Activated CD4-positive, alpha-beta memory T cell treated with anti-CD3 and anti-CD28 coated beads for 36 hours (primary cell): ENCODE results near the gene STARD5. TPM values are rescaled to one million over a fixed set of nuclear protein-coding genes. Genes with fewer than 3 reads are reported as not detected.

ENCODE experiments used
- CTCF ChIA-PET: fragments of 350-600 bp; sonication (Branson Sonifier 250); formaldehyde crosslinking; loops from one replicate; lab custom pipeline; 2021; ENCODE audit warnings: antibody characterized with exemption, inconsistent platforms; lab: Charles Lee
- POLR2A ChIA-PET: fragments of 350-600 bp; sonication (Branson Sonifier 250); formaldehyde crosslinking; loops from one replicate; lab custom pipeline; 2021; ENCODE audit warnings: antibody characterized with exemption; lab: Charles Lee
- DNase-seq: peaks from one replicate; pipeline ENCODE4 v3.0.0-alpha.2; 2020
- H3K27ac Mint-ChIP-seq: one replicate; pipeline ENCODE4 v1.8.0; 2021; ENCODE audit warnings: mixed read lengths
- H3K27me3 Mint-ChIP-seq: one replicate; pipeline ENCODE4 v1.8.0; 2021; ENCODE audit warnings: mixed read lengths
- H3K36me3 Mint-ChIP-seq: one replicate; pipeline ENCODE4 v1.8.0; 2021; ENCODE audit warnings: mixed read lengths
- H3K4me1 Mint-ChIP-seq: one replicate; pipeline ENCODE4 v1.8.0; 2021; ENCODE audit warnings: low read depth, mixed read lengths
- H3K4me3 Mint-ChIP-seq: one replicate; pipeline ENCODE4 v1.8.0; 2021; ENCODE audit warnings: mild to moderate bottlenecking, mixed read lengths
- H3K9me3 Mint-ChIP-seq: one replicate; pipeline ENCODE4 v1.8.0; 2021; ENCODE audit warnings: mixed read lengths
- intact Hi-C: fragments of 100-400 bp; cut with micrococcal nuclease; formaldehyde crosslinking; loops from one replicate; pipeline ENCODE4 v1.15.1; 2023
- total RNA-seq, 2 experiments: library from RNA; stranded (reverse); gene quantifications; one replicate each; pipeline ENCODE4 v1.2.3, GENCODE V29; 2021

The STARD5 gene
- total RNA-seq, 2 experiments from 2014 or later: 7.3 to 9.1 TPM

GRCh38 chr15:81281456-81281735 lies 42.5 kb downstream of the STARD5 start:
- Mint-ChIP-seq H3K4me1 (peaks cover 35% of the 10 kb centered on the region), H3K9me3 (peaks cover 11% of the 10 kb centered on the region), H3K4me3 (no peak overlapping the region), H3K36me3 (peaks cover 3% of the 10 kb centered on the region), H3K27me3 (no peaks in the 10 kb centered on the region), H3K27ac (no peak overlapping the region)
- POLR2A ChIA-PET: interaction anchor here (1.2 kb wide), 1 partner anchor 16 kb away, joined by 3 read pairs; no protein-coding TSS in a partner anchor
- DNase-seq: no peak
- intact Hi-C loops: no loop called here
- CTCF ChIA-PET: interaction anchor here (1.3 to 5.0 kb wide), 2 partner anchors 14 to 118 kb away, joined by 4 to 39 read pairs; no protein-coding TSS in a partner anchor

- H3K27ac Mint-ChIP-seq: no peak overlapping the region
- peaks cover 3% of the 10 kb centered on the region for H3K36me3 Mint-ChIP-seq
- no peak overlapping the region for H3K4me3 Mint-ChIP-seq
- POLR2A ChIA-PET: interaction anchor here (1.2 kb wide), 1 partner anchor 16 kb away, joined by 3 read pairs; no protein-coding TSS in a partner anchor
- H3K9me3 Mint-ChIP-seq: peaks cover 11% of the 10 kb centered on the region
- CTCF ChIA-PET: interaction anchor here (0.9 to 5.0 kb wide), 3 partner anchors 14 to 119 kb away, joined by 3 to 39 read pairs (median 4); no protein-coding TSS in a partner anchor
- H3K4me1 Mint-ChIP-seq: peaks cover 34% of the 10 kb centered on the region
- DNase-seq: no peak
- no peaks in the 10 kb centered on the region for H3K27me3 Mint-ChIP-seq
- intact Hi-C loops: no loop called here
Observed at GRCh38 chr15:81280696-81281455, 43.1 kb downstream of the STARD5 start.

- Mint-ChIP-seq H3K36me3 (peaks cover 3% of the 10 kb centered on the region), H3K4me1 (peaks cover 34% of the 10 kb centered on the region), H3K27ac (no peak overlapping the region), H3K4me3 (no peak overlapping the region), H3K27me3 (no peaks in the 10 kb centered on the region), H3K9me3 (peaks cover 11% of the 10 kb centered on the region)
- no peak for DNase-seq
- intact Hi-C loops: no loop called here
- POLR2A ChIA-PET: interaction anchor here (0.5 to 1.2 kb wide), 3 partner anchors 12 to 290 kb away, joined by 3 to 4 read pairs (median 3); no protein-coding TSS in a partner anchor
- CTCF ChIA-PET: interaction anchor here (0.7 to 5.0 kb wide), 6 partner anchors 12 to 121 kb away, joined by 3 to 39 read pairs (median 3); no protein-coding TSS in a partner anchor
Observed at GRCh38 chr15:81279621-81280485, 44.1 kb downstream of the STARD5 start.

GRCh38 chr15:81278306-81279029 lies 45.5 kb downstream of the STARD5 start:
- Mint-ChIP-seq H3K36me3 (peaks cover 3% of the 10 kb centered on the region), H3K4me3 (no peak overlapping the region), H3K9me3 (peaks cover 11% of the 10 kb centered on the region), H3K27me3 (no peaks in the 10 kb centered on the region), H3K4me1 (peaks cover 30% of the 10 kb centered on the region), H3K27ac (no peak overlapping the region)
- ChIA-PET CTCF (interaction anchor here (1.0 to 5.0 kb wide), 4 partner anchors 12 to 122 kb away, joined by 3 to 39 read pairs (median 6); no protein-coding TSS in a partner anchor), POLR2A (no interaction called here)
- no peak for DNase-seq
- intact Hi-C loops: no loop called here

- Mint-ChIP-seq H3K36me3 (peaks cover 3% of the 10 kb centered on the region), H3K4me3 (no peak overlapping the region), H3K27me3 (no peaks in the 10 kb centered on the region), H3K9me3 (peaks cover 11% of the 10 kb centered on the region), H3K4me1 (peaks cover 30% of the 10 kb centered on the region), H3K27ac (no peak overlapping the region)
- intact Hi-C loops: no loop called here
- ChIA-PET CTCF (interaction anchor here (1.1 to 5.0 kb wide), 3 partner anchors 11 to 123 kb away, joined by 3 to 39 read pairs (median 11); no protein-coding TSS in a partner anchor), POLR2A (no interaction called here)
- DNase-seq: no peak
Observed at GRCh38 chr15:81277851-81278250, 46.1 kb downstream of the STARD5 start.

GRCh38 chr15:81276967-81277366 lies 47.0 kb downstream of the STARD5 start:
- Mint-ChIP-seq H3K4me3 (no peak overlapping the region), H3K36me3 (peaks cover 3% of the 10 kb centered on the region), H3K9me3 (peaks cover 11% of the 10 kb centered on the region), H3K4me1 (peaks cover 28% of the 10 kb centered on the region), H3K27me3 (no peaks in the 10 kb centered on the region), H3K27ac (no peak overlapping the region)
- ChIA-PET CTCF (interaction anchor here (0.7 to 6.3 kb wide), 6 partner anchors 11 to 169 kb away, joined by 4 to 121 read pairs (median 8); partner anchors contain the start of gene STARD5), POLR2A (interaction anchor here (0.7 kb wide), 1 partner anchor 34 kb away, joined by 3 read pairs; no protein-coding TSS in a partner anchor)
- no peak for DNase-seq
- intact Hi-C loops: no loop called here

GRCh38 chr15:81275711-81276392 lies 48.1 kb downstream of the STARD5 start:
- Mint-ChIP-seq H3K27ac (no peak overlapping the region), H3K36me3 (peaks cover 3% of the 10 kb centered on the region), H3K4me3 (no peak overlapping the region), H3K9me3 (peaks cover 11% of the 10 kb centered on the region), H3K27me3 (no peaks in the 10 kb centered on the region), H3K4me1 (peaks cover 27% of the 10 kb centered on the region)
- ChIA-PET CTCF (interaction anchor here (0.6 to 6.3 kb wide), 32 partner anchors 7 to 206 kb away, joined by 3 to 121 read pairs (median 6); partner anchors contain the start of gene STARD5), POLR2A (interaction anchor here (1.1 kb wide), 1 partner anchor 10 kb away, joined by 3 read pairs; no protein-coding TSS in a partner anchor)
- intact Hi-C loops: loop anchor here (1.0 kb wide), 4 partner anchors 18 to 124 kb away; no protein-coding TSS in a partner anchor
- DNase-seq: no peak

- ChIA-PET CTCF (interaction anchor here (0.6 to 6.3 kb wide), 32 partner anchors 8 to 207 kb away, joined by 3 to 121 read pairs (median 6); partner anchors contain the start of gene STARD5), POLR2A (interaction anchor here (1.1 kb wide), 1 partner anchor 9 kb away, joined by 3 read pairs; no protein-coding TSS in a partner anchor)
- Mint-ChIP-seq H3K4me3 (peak overlapping the region; percentile 3), H3K27me3 (no peaks in the 10 kb centered on the region), H3K9me3 (peaks cover 11% of the 10 kb centered on the region), H3K4me1 (peaks cover 22% of the 10 kb centered on the region), H3K27ac (peak overlapping the region; percentile 23), H3K36me3 (peaks cover 3% of the 10 kb centered on the region)
- peak; percentile 89 for DNase-seq
- intact Hi-C loops: loop anchor here (1.0 kb wide), 4 partner anchors 19 to 125 kb away; no protein-coding TSS in a partner anchor
Observed at GRCh38 chr15:81274931-81275707, 48.8 kb downstream of the STARD5 start.

GRCh38 chr15:81274255-81274654 lies 49.7 kb downstream of the STARD5 start:
- no peak overlapping the region for H3K4me3 Mint-ChIP-seq
- H3K27ac Mint-ChIP-seq: no peak overlapping the region
- H3K4me1 Mint-ChIP-seq: peaks cover 22% of the 10 kb centered on the region
- POLR2A ChIA-PET: no interaction called here
- intact Hi-C loops: no loop called here
- CTCF ChIA-PET: interaction anchor here (0.8 to 6.3 kb wide), 19 partner anchors 8 to 207 kb away, joined by 3 to 121 read pairs (median 12); no protein-coding TSS in a partner anchor
- peaks cover 11% of the 10 kb centered on the region for H3K9me3 Mint-ChIP-seq
- no peaks in the 10 kb centered on the region for H3K27me3 Mint-ChIP-seq
- no peak for DNase-seq
- peaks cover 3% of the 10 kb centered on the region for H3K36me3 Mint-ChIP-seq

GRCh38 chr15:81273855-81274254 lies 50.1 kb downstream of the STARD5 start:
- no peak for DNase-seq
- peaks cover 3% of the 10 kb centered on the region for H3K36me3 Mint-ChIP-seq
- peaks cover 11% of the 10 kb centered on the region for H3K9me3 Mint-ChIP-seq
- H3K4me1 Mint-ChIP-seq: peaks cover 22% of the 10 kb centered on the region
- no peak overlapping the region for H3K27ac Mint-ChIP-seq
- intact Hi-C loops: no loop called here
- no peaks in the 10 kb centered on the region for H3K27me3 Mint-ChIP-seq
- H3K4me3 Mint-ChIP-seq: no peak overlapping the region
- ChIA-PET POLR2A (no interaction called here), CTCF (interaction anchor here (0.7 to 6.3 kb wide), 14 partner anchors 8 to 208 kb away, joined by 3 to 121 read pairs (median 12); no protein-coding TSS in a partner anchor)
